H9 (cell line): Measurements from ENCODE around the gene EYA4. TPM values are rescaled to one million over a fixed set of nuclear protein-coding genes. Genes with fewer than 3 reads are reported as not detected.

Experiments
- DNase-seq: peaks from one replicate; pipeline ENCODE4 v3.0.0-alpha.2; 2017
- H2AFZ ChIP-seq: one replicate; pipeline ENCODE4 v1.6.1; 2013; ENCODE audit warnings: mild to moderate bottlenecking, low read length, control low read depth, moderate library complexity
- H2AK5ac ChIP-seq: 2 replicates; pipeline ENCODE4 v1.6.1; 2013; ENCODE audit warnings: low read length, control low read depth, mixed read lengths; ENCODE audit not compliant: insufficient read length
- H2BK120ac ChIP-seq: one replicate; pipeline ENCODE4 v1.6.1; 2013; ENCODE audit warnings: low read depth, mild to moderate bottlenecking, low read length, control low read depth, inconsistent platforms; ENCODE audit not compliant: poor library complexity, severe bottlenecking
- H2BK12ac ChIP-seq: 2 replicates; pipeline ENCODE4 v1.6.1; 2013; ENCODE audit warnings: low read length, control low read depth, mixed read lengths, low read depth; ENCODE audit not compliant: insufficient read length
- H2BK15ac ChIP-seq: 2 replicates; pipeline ENCODE4 v1.6.1; 2013; ENCODE audit warnings: low read depth, low read length, control low read depth
- H2BK20ac ChIP-seq: one replicate; pipeline ENCODE4 v1.6.1; 2013; ENCODE audit warnings: low read depth, mild to moderate bottlenecking, low read length, control low read depth, inconsistent platforms; ENCODE audit not compliant: poor library complexity, severe bottlenecking
- H2BK5ac ChIP-seq: 2 replicates; pipeline ENCODE4 v1.6.1; 2013; ENCODE audit warnings: low read length, control low read depth, mixed read lengths; ENCODE audit not compliant: insufficient read length
- H3K14ac ChIP-seq: 2 replicates; pipeline ENCODE4 v1.6.1; 2013; ENCODE audit warnings: low read length, control low read depth; ENCODE audit not compliant: insufficient read depth
- H3K18ac ChIP-seq: 2 replicates; pipeline ENCODE4 v1.6.1; 2013; ENCODE audit warnings: low read depth, mild to moderate bottlenecking, mixed read lengths, low read length, control low read depth; ENCODE audit not compliant: insufficient read length
- H3K23ac ChIP-seq: 2 replicates; pipeline ENCODE4 v1.6.1; 2013; ENCODE audit warnings: low read length, control low read depth, mixed read lengths, low read depth; ENCODE audit not compliant: insufficient read length
- H3K23me2 ChIP-seq: 2 replicates; pipeline ENCODE4 v1.6.1; 2013; ENCODE audit warnings: low read depth, mild to moderate bottlenecking, mixed read lengths, low read length, control low read depth; ENCODE audit not compliant: insufficient read length, poor library complexity, severe bottlenecking
- H3K27ac ChIP-seq: 2 replicates; pipeline ENCODE4 v1.5.1; 2013; ENCODE audit warnings: low read length, control low read depth, mixed read lengths, low read depth; ENCODE audit not compliant: insufficient read length
- H3K27me3 ChIP-seq: 2 replicates; pipeline ENCODE4 v1.6.1; 2013; ENCODE audit warnings: low read length, control low read depth, inconsistent platforms; ENCODE audit not compliant: insufficient read depth
- H3K4ac ChIP-seq: 2 replicates; pipeline ENCODE4 v1.6.1; 2013; ENCODE audit warnings: low read depth, mild to moderate bottlenecking, control low read depth, inconsistent platforms, low read length, moderate library complexity
- H3K4me1 ChIP-seq: 2 replicates; pipeline ENCODE4 v1.6.1; 2013; ENCODE audit warnings: low read length, control low read depth, inconsistent platforms; ENCODE audit not compliant: insufficient read depth
- H3K4me2 ChIP-seq: 2 replicates; pipeline ENCODE4 v1.6.1; 2013; ENCODE audit warnings: low read length, control low read depth, mixed read lengths; ENCODE audit not compliant: insufficient read length, insufficient read depth
- H3K56ac ChIP-seq: 2 replicates; pipeline ENCODE4 v1.6.1; 2013; ENCODE audit warnings: low read depth, mild to moderate bottlenecking, mixed read lengths, low read length, control low read depth; ENCODE audit not compliant: insufficient read length
- H3K79me1 ChIP-seq: 2 replicates; pipeline ENCODE4 v1.6.1; 2013; ENCODE audit warnings: low read depth, mild to moderate bottlenecking, moderate library complexity, low read length, control low read depth, inconsistent platforms; ENCODE audit not compliant: insufficient read depth, poor library complexity, severe bottlenecking
- H3K79me2 ChIP-seq: 2 replicates; pipeline ENCODE4 v1.6.1; 2013; ENCODE audit warnings: low read length, control low read depth, inconsistent platforms; ENCODE audit not compliant: insufficient read depth
- H3K9ac ChIP-seq: 2 replicates; pipeline ENCODE4 v1.6.1; 2013; ENCODE audit warnings: low read length, control low read depth, mixed read lengths; ENCODE audit not compliant: insufficient read length; ENCODE audit errors: extremely low read depth
- H3K9me3 ChIP-seq: one replicate; pipeline ENCODE4 v1.6.1; 2013; ENCODE audit warnings: low read depth, low read length, inconsistent platforms; ENCODE audit not compliant: control insufficient read depth
- H3T11ph ChIP-seq: one replicate; pipeline ENCODE4 v1.6.1; 2013; ENCODE audit warnings: mild to moderate bottlenecking, low read length, control low read depth, inconsistent platforms
- H4K20me1 ChIP-seq: one replicate; pipeline ENCODE4 v1.6.1; 2013; ENCODE audit not compliant: control insufficient read depth, insufficient read length, insufficient read depth
- H4K5ac ChIP-seq: 2 replicates; pipeline ENCODE4 v1.6.1; 2013; ENCODE audit warnings: low read depth, mild to moderate bottlenecking, mixed read lengths, low read length, control low read depth; ENCODE audit not compliant: insufficient read length
- H4K8ac ChIP-seq: replicated peaks from 2 replicates; pipeline ENCODE4 v1.6.1; 2013; ENCODE audit warnings: low read length, control low read depth, mixed read lengths, low read depth; ENCODE audit not compliant: insufficient read length
- H4K91ac ChIP-seq: 2 replicates; pipeline ENCODE4 v1.6.1; 2013; ENCODE audit warnings: low read depth, mild to moderate bottlenecking, moderate library complexity, mixed read lengths, low read length, control low read depth; ENCODE audit not compliant: insufficient read length
- H3K27ac Mint-ChIP-seq, 3 experiments: 2 replicates in 2 of 3; 3 replicates in 1 of 3; pipeline ENCODE4 v1.8.0; 2020 to 2021; ENCODE audit warnings: mixed read lengths in 3 of 3, mild to moderate bottlenecking in 1 of 3, moderate library complexity in 1 of 3
- H3K27me3 Mint-ChIP-seq: 2 replicates; pipeline ENCODE4 v1.8.0; 2021; ENCODE audit warnings: low read depth, mild to moderate bottlenecking, moderate library complexity, mixed read lengths
- H3K36me3 Mint-ChIP-seq, 3 experiments: 2 replicates in 2 of 3; 3 replicates in 1 of 3; pipeline ENCODE4 v1.8.0; 2020 to 2021; ENCODE audit warnings: low read depth in 3 of 3, mixed read lengths in 3 of 3; ENCODE audit not compliant: insufficient read depth in 1 of 3
- H3K4me1 Mint-ChIP-seq, 2 experiments: 2 replicates each; pipeline ENCODE4 v1.8.0; 2020; ENCODE audit warnings: mixed read lengths in 2 of 2
- H3K4me3 Mint-ChIP-seq, 2 experiments: 2 replicates in 1 of 2; 3 replicates in 1 of 2; pipeline ENCODE4 v1.8.0; 2020 to 2021; ENCODE audit warnings: mild to moderate bottlenecking in 2 of 2, mixed read lengths in 2 of 2, moderate library complexity in 1 of 2
- H3K9me3 Mint-ChIP-seq, 2 experiments: 2 replicates in 1 of 2; 3 replicates in 1 of 2; pipeline ENCODE4 v1.8.0; 2020; ENCODE audit warnings: mild to moderate bottlenecking in 2 of 2, mixed read lengths in 2 of 2, moderate library complexity in 1 of 2
- CTCF ChIP-seq: fragments of 200-600 bp; sonication (generic); conservative IDR thresholded peaks from 3 replicates; pipeline ENCODE4 v1.8.0; 2021; ENCODE audit warnings: antibody characterized with exemption, mild to moderate bottlenecking
- WGBS: extraction: QIAGEN DNeasy Blood & Tissue Kit; methylation state at CpG from one replicate; pipeline ENCODE4 v1.1.7; 2013; ENCODE audit warnings: missing lambda C conversion rate, low lambda C conversion rate, mixed read lengths; ENCODE audit not compliant: insufficient read length; ENCODE audit errors: extremely low coverage; 5-methylcytosine and 5-hydroxymethylcytosine counted together
- total RNA-seq: library from RNA; stranded (reverse); gene quantifications from 2 replicates; pipeline ENCODE4 v1.2.1, GENCODE V29; 2021

EYA4 gene
- total RNA-seq, 1 experiment from 2014 or later, result 0.26 TPM

GRCh38 chr6:133468591-133468990 lies 227.4 kb downstream of the EYA4 start:
- Histone ChIP-seq H3K56ac (no peak overlapping the region), H4K8ac (no peak overlapping the region), H2AFZ (no peak overlapping the region), H3K4ac (no peak overlapping the region), H3T11ph (no peak overlapping the region), H3K27ac (no peak overlapping the region), H3K4me2 (no peak overlapping the region), H3K9ac (no peak overlapping the region), H3K18ac (no peak overlapping the region), H3K9me3 (no peaks in the 10 kb centered on the region), H2BK15ac (no peak overlapping the region), H2BK120ac (no peak overlapping the region), H2AK5ac (no peak overlapping the region), H3K14ac (no peak overlapping the region), H3K27me3 (no peaks in the 10 kb centered on the region), H4K20me1 (no peaks in the 10 kb centered on the region), H3K79me2 (no peaks in the 10 kb centered on the region), H3K23ac (no peak overlapping the region), H4K91ac (no peak overlapping the region), H3K4me1 (no peaks in the 10 kb centered on the region), H3K79me1 (no peaks in the 10 kb centered on the region), H2BK12ac (no peak overlapping the region), H4K5ac (no peak overlapping the region), H3K23me2 (no peaks in the 10 kb centered on the region), H2BK20ac (no peak overlapping the region), H2BK5ac (no peak overlapping the region)
- no peaks in the 10 kb centered on the region for H3K36me3 Mint-ChIP-seq
- H3K4me3 Mint-ChIP-seq, result no peak overlapping the region
- H3K27me3 Mint-ChIP-seq, result no peaks in the 10 kb centered on the region
- TF ChIP-seq CTCF, result no peak
- peaks cover 0 to 8% of the 10 kb centered on the region in 2 experiments; a peak in 2 of 5 replicates for H3K9me3 Mint-ChIP-seq
- peaks cover 6 to 9% of the 10 kb centered on the region in 2 experiments; a peak in 3 of 4 replicates for H3K4me1 Mint-ChIP-seq
- no peak overlapping the region for H3K27ac Mint-ChIP-seq
- no CpG with 5 or more reads among the region's 8 CpGs for WGBS
- DNase-seq, result no peak
